HG02840 (cell line): ENCODE data around the gene ITPA.
"Not testable (repeated sequence)": the region's sequence is repeated elsewhere in the genome, so short reads cannot be mapped to it uniquely, and the experiment has no call there.

Experiments used
- ATAC-seq: cut with Tn5 transposase; IDR thresholded peaks from one replicate; pipeline ENCODE4 v1.9.1; 2021; ENCODE audit warnings: mild to moderate bottlenecking, moderate library complexity, moderate number of reproducible peaks; ENCODE audit not compliant: unreplicated experiment, low FRiP score

The ITPA gene

DNA sequence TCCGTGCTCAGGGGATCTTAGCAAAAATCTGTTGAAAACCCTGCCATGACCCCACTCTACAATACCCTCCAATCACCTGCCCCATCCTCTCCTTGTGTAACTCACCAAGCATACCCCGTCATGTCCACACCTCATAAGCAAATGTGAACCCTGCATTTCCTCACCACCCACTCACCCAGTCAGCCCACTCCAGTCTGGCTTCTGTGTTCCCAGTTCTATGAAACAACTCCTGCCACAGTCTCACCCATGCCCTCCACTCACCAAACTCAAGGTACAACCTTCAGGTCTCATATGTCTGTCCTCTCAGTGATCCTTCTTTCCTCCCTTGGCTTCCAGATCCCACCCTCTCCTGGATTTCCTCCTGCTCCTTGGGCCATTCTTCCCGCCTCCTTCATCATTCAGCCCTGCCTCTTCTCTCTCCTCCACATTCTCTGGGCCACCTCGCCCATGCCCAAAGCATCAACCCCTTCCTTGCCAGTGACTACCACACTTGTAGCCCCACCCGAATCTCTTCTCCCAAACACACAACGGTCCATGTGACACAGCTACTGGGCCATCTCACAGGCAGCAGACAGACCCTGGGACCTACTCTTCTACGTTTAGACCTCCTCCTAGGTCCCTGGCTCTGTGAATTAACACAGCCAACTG lies 13.6 kb upstream of the ITPA start:
- no peak for ATAC-seq

DNA sequence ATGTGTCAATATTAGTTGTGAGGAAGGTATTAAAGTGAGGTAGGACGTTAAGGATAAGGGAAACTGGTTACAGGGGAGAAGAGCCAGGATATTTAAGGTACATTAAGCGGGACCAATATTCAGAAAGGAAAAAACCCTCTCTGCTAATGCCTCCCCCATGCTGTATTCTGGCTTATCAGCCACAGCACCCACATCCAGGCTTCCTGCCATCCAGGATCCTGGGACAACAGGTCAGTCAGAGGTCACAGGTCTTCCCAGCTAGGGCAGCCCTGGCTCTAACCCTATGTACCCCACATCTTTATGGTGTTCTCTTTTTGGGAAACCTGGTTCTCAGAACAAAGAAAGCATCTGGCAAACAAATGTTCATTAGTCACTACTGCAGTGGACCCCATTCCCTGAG lies 10.1 kb upstream of the ITPA start:
- ATAC-seq: no peak

DNA sequence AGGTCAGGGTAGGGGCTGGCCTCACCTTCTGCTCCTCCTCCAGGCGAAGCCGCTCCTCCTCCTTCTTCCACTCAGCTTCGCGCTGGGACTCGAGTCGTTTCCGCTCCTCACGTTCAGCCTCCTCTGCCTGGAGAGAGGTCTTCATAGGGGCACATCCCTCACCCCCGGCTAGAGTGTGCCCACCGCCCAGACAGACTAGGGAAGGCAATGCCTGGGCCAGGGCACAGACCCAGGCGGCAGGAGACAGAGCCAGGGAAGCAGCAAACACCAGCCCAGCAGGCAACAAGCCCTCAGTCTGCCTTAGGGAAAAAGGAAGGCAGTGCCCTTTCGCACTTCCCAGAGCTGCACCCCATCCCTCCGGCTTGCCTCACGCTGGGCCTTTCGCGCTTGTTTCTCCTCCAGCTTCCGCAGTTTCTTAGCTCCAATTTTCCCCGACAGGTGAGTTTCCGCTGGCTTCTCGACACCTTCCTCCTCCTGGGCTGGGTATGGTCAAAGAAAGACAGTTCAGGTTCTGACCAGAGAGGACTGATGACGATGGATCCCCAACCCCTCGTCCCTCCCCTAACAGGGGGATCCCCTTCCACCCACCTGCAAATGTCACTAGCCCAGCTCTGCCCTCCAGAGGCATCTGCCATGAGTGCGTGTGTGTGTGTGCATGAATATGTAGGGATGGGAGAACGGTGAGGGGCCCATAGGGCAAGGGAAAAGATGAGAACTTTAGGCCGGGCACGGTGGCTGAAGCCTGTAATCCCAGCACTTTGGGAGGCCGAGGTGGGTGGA lies 9.1 kb upstream of the ITPA start:
- no peak for ATAC-seq

DNA sequence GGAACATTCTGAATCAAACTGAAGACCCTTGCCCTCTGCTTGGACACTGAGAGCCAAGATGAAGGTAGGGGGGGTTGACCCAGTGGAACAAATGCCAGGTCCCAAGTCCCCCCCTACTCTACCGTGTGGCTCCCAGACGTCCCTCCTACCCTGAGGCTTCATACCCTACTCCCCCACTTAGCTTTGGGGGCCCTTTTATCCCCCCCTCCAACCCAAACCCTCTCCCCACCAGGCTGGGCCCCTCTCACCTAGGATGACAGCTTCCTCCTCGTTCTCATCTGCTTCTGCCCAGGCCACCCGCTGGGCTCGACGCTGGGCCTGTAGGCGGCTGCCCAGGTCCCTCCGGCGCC lies 6.4 kb upstream of the ITPA start:
- no peak for ATAC-seq

DNA sequence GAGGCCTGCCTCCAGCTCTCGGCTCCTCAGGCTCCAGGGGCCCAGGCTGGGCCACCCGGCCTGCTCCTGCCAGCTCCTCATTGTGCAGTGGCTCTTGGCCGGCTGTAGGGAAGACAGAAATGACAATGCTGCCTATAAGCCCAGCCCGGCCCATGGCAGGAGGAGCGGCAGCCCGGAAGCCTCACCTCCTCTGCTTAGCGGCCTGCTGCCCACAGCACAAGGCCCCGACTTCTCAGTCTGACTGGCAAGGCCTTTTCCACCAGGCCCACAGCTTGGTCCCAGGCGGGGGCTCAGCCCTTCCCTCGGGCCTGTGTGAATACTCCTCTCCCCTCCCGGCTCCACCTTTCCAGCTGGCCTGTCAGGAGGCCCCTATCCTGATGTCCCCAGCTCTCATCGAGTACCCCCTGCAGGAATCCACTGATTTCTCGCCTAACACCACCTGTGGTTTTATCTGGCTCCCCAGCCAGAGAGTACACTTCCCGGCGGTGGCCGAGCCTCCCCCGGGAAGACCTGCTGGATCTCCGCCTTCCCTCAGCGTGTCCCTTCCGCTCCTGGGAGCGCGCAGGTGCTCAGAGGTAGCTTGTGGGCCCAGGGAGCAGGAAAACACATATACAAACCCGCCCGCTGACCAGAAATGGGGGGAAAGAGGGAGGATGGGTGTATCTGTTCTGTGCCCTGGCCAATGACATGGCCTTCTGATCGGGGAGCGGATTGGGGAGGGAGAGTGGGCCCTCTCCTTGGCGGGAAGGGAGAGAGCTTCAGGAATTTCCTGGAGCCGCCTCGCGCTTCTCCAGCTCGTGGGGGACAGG lies 5.8 kb upstream of the ITPA start:
- ATAC-seq: peak; percentile 10

- peak; percentile 86 for ATAC-seq
Measured at GRCh38 chr20:3204124-3204794, 5.0 kb upstream of the ITPA start, which contains the start of gene DDRGK1. TSS of gene DDRGK1 (minus strand) at chr20:3204682. CDS start at chr20:3204627, 55 bp downstream.

DNA sequence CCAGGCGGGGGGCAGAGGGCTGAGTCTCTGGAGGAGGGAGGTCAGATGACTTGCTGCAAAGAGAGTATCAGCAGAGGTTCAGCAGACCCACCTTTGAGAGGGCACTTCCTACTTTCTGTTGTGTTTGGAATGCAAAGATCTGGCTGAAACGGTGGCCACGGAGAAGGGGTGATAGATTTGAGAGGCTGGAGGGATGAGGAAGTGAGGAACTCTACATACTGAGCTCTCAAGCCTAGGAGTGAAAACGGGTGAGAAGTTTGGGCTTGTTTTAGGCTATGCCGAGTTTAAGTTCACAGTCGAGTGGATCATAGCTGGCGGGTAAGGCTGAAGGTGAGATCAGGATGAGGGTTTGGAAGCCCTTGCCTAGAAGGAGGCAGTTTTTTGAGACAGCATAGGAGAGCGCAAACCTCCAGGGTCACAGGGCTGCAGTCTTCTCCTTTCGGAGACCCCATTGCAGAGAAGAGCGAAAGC lies 477 bp upstream of the ITPA start:
- ATAC-seq: no peak

DNA sequence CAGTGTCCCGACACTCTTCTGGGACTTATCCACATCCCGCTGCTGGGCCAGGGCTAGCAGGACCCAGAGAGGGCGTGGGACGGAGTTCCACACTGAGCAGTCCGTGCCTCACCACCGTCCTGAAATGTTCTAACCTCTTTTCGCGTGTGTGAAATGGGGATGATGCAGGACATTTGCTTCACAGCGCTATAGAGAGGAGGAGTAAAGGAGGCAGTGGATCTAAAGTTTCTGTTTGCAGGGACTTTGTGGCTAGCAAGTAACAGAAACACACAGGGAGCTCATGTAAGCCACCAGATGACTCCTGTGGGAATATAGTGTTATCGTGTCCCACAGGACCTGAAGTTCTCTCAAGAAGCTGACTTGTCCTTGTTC lies 634 bp downstream of the ITPA start:
- ATAC-seq: no peak

- no peak for ATAC-seq
Measured at GRCh38 chr20:3210346-3210745, 1.0 kb downstream of the ITPA start.

GRCh38 chr20:3213226-3213625 lies 3.9 kb downstream of the ITPA start:
- no peak for ATAC-seq

DNA sequence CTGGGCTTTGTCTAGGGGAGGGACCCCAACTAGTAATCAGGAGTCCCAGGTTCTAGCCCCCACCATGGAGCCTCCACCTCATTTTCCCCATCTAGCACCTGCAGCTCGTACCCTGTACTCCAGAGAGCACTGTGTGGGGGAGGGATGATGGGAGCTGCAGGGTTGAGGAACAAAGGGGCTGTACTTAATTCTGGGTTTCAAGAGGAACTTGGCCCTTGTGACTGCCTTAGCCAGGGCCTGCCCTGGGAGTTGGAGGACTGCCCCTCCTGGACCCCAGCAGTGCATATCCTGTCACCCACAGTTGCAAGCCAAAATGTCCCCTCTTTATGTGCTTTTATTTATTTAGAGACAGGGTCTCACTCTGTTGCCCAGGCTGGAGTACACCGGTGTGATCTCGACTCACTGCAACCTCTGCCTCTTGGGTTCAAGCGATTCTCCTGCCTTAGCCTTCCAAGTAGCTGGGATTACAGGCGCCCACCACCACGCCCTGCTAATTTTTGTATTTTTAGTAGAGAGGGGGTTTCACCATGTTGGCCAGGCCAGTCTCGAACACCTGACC lies 6.1 kb downstream of the ITPA start:
- ATAC-seq: not testable (repeated sequence)

DNA sequence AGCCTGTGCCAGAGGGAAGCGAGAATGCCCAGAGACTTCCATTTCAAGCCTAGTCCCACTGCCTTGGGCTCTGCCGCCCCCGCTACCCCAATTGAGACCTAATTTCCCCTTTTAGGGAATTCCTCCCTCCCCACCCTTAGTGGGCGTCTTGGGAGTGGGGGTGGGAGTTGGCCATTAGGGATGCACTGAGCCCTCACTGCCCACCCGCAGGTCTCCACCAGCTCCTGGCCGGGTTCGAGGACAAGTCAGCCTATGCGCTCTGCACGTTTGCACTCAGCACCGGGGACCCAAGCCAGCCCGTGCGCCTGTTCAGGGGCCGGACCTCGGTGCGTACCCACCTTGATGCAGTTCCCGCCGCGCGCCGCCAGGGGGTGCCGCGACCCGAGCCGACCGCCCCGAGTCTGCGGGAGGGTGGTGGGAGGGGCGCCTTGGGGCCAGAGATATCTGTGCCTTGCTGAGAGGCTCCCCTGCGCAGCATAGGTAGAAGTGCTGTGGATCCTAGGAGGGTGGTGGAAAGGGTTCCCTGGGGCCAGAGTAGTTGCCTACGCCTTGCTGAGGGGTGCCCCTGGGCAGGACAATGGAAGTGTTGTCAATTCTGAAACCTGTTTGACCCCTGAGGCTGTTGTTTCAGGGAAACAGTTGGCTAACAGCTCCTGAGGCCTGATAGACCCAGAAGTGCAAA lies 9.2 kb downstream of the ITPA start:
- no peak for ATAC-seq

DNA sequence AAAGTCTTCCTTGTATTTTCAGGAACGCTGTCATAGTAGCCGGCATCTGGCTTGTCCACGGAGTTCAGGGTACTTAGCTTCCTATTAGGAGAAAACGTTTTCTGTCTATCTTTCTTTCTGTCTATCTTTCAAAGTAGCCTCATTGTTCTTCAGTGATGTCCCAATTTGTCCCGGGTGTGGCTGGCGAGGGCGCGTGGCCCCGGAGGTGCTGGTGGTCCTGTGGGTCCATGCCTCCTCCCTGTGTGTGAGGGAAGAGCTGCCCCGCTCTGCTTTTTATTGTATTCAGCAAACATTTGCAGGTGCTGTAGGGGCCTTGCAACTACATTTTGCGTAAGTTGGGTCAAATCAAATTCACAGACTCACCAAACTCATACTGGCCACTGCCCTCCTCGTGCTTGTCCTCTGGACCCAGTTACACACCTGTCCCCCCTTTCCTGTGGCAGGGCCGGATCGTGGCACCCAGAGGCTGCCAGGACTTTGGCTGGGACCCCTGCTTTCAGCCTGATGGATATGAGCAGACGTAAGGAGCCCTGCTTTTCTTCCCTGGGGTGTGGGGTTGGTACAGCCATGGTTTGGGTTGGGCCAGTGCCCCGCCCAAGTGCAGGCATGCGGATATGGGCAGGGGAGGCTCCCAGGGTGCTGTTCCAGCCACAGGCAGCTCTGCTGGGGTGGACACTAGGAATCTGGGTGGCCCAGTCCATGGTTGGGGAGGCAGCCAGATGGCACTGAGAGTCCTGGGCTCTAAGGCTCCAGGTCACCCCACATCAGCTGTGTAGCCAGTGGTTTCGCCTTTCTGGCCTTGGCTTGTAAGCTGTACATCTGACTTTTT lies 12.3 kb downstream of the ITPA start:
- no peak for ATAC-seq

GRCh38 chr20:3222635-3223600 lies 13.6 kb downstream of the ITPA start:
- no peak for ATAC-seq

DNA sequence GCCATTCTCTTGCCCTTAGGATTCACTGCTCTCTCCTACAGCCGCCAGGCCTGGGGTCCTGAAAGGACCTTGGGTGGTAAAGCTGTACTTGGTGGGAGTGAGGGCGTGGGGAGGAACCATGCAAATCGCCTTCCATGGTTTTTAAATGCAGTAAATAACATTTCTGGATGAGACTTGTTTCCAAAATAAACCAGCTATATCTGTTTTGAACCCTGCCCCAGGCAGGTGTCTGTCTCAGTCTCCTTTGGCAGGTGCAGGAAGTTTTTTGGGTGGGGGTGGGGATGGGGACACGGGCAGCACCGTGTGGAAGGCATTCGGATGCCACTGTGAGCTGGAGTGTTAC lies 14.3 kb downstream of the ITPA start:
- no peak for ATAC-seq

DNA sequence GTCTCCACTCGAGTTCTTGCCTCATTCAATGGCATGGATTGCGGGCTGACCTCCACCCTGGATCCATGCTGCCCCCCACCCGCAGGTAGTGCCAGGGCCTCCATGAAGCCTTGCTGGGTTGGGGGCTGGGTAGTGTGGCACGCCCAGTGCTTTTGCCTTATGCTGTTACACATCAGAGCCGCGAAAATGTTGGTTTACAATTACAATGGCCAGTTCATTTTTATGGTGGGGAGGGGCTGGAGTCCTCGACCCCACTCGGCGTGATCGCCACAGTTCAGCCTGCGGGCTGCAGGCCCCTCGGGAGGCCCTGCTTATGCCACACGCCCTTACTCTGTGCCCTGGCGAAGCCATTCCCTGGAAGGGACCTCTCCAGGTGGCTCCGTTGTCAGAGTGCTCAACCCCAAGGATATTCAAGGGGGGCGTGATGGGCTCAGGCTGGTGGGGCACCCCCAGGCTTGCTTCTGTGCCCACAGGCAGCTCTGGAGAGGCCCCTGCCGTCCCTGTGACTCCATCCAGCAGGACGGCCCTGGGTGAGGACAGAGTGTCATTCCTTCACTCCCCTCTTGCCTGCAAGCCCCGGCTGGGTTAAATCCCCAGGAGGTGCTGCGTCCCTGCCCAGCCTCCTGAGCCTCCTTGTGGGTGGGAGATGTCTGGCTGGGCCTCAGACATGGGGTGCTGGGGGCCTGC lies 14.8 kb downstream of the ITPA start:
- no peak for ATAC-seq

DNA sequence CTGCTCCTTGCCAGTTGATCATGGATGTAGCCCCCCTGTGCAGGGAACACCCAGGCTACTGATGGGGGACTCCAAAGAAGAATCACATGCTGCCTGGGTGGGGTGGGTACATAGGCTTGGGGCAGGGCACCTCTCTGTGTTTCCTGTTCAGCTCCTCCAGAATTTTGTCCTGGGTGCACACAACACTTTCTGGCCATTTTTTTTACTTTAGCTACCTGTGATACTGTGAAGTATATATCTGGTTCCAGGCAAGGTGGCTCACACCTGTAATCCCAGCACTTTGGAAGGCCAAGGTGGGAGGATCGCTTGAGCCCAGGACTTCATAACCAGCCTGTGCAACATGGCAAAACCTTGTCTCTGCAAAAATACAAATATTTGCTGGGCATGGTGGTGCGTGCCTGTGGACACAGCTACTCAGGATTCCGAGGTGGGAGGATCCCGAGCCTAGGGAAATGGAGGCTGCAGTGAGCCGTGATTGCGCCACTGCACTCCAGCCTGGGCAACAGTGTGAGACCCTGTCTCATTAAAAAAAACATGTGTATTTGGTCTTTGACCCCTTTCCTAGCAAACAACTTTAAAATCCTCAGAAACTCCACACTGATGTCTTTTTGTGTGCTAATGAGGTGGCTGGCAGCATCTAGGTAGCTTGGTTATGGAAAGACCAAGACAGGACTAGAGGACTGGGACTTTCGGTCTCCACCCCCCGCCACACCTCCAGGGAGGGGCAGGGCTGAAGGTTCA lies 15.6 kb downstream of the ITPA start:
- no peak for ATAC-seq
